IMR-90 (cell line): ENCODE results near the gene NAT10.

Experiments used
- CEBPB ChIP-seq: IDR thresholded peaks from 2 replicates; pipeline ENCODE4 v1.6.1; 2012; ENCODE audit warnings: low read depth, low read length, improper control_type of control experiment
- TF ChIP-seq, protein P1 (sequence below): conservative IDR thresholded peaks from 2 replicates; pipeline ENCODE4 v1.5.1; 2012; ENCODE audit warnings: mild to moderate bottlenecking, low read depth, low read length, improper control_type of control experiment

DNA sequence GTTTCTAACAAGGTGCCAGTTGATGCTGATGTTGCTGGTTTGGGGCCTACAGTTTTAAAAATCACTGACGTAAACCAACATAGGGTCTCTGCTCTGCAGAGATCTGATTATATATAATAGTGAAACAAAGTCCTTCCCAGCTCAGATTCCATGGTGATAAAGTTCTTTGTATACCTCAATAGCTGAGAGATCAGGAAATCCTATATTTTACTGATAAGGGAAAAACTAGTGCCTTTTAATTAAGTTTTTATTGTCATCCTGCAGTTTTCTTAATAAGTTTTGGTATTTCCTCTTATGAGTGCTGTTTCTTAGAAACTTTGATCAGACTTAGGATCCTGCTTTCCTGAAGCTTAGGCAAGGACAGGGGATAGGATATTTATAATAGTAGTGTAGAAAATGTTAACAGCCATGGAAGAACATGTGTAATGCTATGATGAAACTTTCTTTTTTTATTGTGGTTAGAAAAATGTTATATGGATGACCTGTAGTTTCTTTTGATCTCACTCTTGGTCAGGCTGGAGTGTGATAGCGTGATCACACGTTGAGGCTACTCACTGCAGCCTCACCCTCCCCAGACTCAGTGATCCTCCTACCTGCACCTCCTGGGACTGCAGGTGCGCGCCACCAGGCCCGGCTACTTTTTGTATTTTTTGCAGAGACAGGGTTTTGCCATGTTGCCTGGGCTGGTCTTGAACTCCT, 39.8 kb upstream of the NAT10 start:
- peak; percentile 68 for TF ChIP-seq CEBPB
- TF ChIP-seq, protein P1, sequence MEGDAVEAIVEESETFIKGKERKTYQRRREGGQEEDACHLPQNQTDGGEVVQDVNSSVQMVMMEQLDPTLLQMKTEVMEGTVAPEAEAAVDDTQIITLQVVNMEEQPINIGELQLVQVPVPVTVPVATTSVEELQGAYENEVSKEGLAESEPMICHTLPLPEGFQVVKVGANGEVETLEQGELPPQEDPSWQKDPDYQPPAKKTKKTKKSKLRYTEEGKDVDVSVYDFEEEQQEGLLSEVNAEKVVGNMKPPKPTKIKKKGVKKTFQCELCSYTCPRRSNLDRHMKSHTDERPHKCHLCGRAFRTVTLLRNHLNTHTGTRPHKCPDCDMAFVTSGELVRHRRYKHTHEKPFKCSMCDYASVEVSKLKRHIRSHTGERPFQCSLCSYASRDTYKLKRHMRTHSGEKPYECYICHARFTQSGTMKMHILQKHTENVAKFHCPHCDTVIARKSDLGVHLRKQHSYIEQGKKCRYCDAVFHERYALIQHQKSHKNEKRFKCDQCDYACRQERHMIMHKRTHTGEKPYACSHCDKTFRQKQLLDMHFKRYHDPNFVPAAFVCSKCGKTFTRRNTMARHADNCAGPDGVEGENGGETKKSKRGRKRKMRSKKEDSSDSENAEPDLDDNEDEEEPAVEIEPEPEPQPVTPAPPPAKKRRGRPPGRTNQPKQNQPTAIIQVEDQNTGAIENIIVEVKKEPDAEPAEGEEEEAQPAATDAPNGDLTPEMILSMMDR = peak; percentile 13; the same call in 1 of the 2 replicates
